Keratinocyte (primary cell): ENCODE data around the gene CCNI.

Experiments used
- EZH2 ChIP-seq: IDR thresholded peaks from one replicate; pipeline ENCODE4 v1.6.1; 2012; ENCODE audit warnings: inconsistent platforms, mild to moderate bottlenecking, low read length, moderate library complexity
- TF ChIP-seq, protein P1 (sequence below), 3 experiments: IDR thresholded peaks in 1 of 3; conservative IDR thresholded peaks in 1 of 3; optimal IDR thresholded peaks in 1 of 3; 2 replicates in 2 of 3; 3 replicates in 1 of 3; pipeline versions ENCODE3 to v1.5.1; 2011; ENCODE audit warnings: low read length in 3 of 3, mild to moderate bottlenecking in 3 of 3, moderate library complexity in 2 of 3, control low read depth in 1 of 3, inconsistent platforms in 1 of 3; ENCODE audit not compliant: insufficient read depth in 2 of 3; ENCODE audit errors: extremely low read depth in 1 of 3

DNA sequence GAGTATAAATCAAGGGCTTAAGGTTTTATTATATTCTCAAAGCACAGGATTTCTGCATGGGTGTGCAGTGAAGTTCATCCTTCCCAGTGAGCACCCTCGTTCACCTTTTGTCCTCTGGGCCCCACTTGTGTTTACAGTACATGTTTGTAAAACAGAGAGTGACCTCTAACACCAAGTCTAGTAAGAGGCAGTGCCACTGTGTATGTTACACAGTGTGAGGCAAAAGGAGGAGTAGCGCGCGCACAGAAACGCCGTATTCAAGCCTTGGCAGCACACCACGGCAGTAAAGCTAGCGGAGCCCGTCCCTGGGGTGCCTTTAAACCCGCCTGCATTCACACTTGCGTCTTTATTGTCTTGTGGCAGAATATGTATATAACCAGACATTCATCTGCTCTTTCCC lies 51.9 kb downstream of the CCNI start:
- TF ChIP-seq, protein P1, sequence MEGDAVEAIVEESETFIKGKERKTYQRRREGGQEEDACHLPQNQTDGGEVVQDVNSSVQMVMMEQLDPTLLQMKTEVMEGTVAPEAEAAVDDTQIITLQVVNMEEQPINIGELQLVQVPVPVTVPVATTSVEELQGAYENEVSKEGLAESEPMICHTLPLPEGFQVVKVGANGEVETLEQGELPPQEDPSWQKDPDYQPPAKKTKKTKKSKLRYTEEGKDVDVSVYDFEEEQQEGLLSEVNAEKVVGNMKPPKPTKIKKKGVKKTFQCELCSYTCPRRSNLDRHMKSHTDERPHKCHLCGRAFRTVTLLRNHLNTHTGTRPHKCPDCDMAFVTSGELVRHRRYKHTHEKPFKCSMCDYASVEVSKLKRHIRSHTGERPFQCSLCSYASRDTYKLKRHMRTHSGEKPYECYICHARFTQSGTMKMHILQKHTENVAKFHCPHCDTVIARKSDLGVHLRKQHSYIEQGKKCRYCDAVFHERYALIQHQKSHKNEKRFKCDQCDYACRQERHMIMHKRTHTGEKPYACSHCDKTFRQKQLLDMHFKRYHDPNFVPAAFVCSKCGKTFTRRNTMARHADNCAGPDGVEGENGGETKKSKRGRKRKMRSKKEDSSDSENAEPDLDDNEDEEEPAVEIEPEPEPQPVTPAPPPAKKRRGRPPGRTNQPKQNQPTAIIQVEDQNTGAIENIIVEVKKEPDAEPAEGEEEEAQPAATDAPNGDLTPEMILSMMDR (optimal IDR thresholded peaks at IDR 0.05 in 1 of 3, IDR thresholded peaks at IDR 0.05 in 1 of 3, conservative IDR thresholded peaks at IDR 0.05 in 1 of 3; ENCODE audit: extremely low read depth in 1 of 3, insufficient read depth in 2 of 3, low read length in 3 of 3): no peak
- no peak for TF ChIP-seq EZH2
